Measurements from ENCODE around the gene TCF15.

The TCF15 gene

DNA sequence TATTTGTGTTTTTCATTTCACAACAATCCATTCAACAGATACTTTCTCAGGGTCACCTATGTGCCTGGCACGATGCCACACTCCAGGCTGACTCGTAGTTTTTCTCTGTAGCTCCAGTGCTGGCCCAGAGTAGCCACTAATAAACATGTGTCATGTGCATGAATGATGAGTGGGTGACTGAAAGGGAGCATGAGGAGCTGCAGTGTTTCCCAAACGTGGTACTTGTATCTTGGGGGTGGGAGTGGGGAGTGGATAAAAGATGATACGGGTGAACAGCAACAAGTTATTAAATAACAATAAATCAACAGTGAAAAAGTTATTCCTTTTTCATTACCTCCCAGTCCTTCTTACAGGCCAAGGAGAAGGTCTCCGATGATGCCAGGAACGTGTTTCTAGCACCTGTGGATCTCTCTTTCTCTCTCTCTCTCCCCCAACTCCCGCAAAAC is 25.8 kb upstream of the TCF15 start:
- no peak for DNase-seq (ENCODE audit: low read depth in 1 of 2, low spot score in 1 of 2)
- no peak for TF ChIP-seq JUND (IDR thresholded peaks at IDR 0.05; ENCODE audit: low read depth)
- in situ Hi-C loops (cut with HindIII; ENCODE audit: low pct_unique_long_range_greater_than_20kb, low sequenced_read_pairs) = no loop called here

DNA sequence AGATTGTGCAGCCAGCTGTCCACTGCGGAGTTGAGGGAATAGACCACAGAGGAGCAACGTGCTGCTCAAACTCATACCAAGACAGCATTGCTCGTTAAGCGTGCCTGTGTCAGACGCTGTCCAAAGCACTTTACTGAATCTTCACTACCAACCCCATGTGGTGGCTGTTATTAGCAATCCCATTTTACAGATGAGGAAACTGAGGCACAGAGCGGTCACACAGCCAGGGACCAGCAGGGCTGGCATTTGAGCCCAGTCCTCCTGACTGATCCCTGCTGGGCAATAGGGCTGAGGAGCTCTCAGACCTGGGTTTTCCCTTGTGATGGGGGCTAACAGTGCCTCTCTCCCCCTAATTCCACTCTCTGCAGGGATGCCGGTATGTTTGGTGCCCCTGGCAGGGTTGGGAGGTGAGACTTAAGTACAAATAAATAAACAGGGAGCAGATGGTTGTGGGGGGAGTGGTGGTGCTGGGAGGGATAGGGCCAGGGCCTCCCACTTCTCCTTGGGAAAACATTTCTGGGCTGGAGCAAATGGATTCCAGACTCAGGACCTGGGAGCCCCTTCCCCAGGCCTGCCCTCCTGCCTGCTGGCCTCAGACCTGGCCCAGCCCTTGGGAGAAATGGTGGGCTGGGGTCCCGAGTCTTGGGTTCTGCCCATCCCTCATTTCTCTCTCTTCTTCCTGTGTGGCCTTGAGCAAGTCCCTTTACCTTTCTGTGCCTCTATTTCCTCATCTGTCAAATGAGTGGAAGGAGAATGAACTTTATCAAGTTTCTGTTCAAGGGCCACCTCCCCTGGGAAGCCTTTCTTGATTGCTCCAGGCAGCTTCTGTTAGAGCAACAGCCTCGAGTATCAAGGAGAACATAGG is 25.2 kb upstream of the TCF15 start:
- no peak for DNase-seq (ENCODE audit: low read depth in 1 of 2, low spot score in 1 of 2)
- in situ Hi-C loops (cut with HindIII; ENCODE audit: low pct_unique_long_range_greater_than_20kb, low sequenced_read_pairs) = no loop called here
- no peak for TF ChIP-seq JUND (IDR thresholded peaks at IDR 0.05; ENCODE audit: low read depth)

DNA sequence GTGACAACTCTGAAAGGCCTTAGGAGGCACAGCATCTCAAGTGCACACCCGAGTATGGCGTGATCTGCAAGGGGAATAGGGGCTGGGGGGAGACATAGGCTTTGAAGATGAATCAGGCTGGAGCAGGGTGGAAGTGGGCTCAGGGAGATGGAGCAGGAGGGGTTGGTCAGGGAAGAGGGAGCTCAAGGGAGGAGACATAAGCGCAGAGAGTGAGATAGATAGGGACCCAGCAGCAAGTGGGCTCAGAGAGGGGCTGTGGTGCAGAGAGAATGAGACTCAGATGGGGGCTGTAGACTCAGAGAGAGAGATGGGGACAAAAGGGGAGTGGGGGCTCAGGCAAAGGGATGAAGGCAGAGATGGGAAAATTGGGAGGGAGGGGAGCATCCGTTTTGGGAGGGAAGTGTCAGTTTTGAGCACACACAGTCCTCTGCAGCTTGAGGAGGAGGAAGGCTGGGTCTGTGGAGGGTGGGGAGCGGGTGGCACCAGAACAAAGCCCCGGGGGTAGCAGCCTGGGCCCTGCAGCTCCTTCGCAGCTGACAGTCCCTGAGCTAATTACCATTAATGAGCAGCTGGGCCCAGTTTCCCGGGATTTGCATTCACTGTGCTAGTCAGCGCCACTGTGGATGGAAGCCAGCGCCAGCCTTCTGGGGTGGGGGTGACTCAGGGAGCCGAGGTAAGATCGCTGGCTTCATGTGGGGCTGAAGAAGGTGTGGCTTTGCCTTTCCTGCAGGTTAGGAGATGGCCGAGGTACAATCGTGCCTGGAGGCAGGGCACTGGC is 24.2 kb upstream of the TCF15 start:
- no peak for TF ChIP-seq JUND (IDR thresholded peaks at IDR 0.05; ENCODE audit: low read depth)
- in situ Hi-C loops (cut with HindIII; ENCODE audit: low pct_unique_long_range_greater_than_20kb, low sequenced_read_pairs) = no loop called here
- DNase-seq (ENCODE audit: low read depth in 1 of 2, low spot score in 1 of 2) = no peak

DNA sequence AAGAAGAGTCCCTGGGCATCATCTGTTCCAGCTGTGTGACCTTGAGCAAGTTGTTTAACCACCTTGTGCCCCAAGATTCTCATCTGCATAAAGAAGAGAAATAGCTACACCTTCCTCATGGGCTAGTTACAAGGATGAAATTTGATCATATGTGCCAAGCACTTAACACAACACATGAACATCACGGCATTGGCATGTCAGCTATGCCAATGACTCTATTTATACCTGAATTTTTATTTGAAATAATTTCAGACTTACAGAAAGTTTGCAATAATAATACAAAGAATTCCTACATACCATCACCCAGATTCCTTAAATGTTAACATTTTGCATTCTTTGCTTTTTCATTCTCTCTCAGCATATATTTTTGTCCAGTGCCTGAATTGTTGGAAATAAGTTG is 21.0 kb upstream of the TCF15 start:
- no peak for DNase-seq (ENCODE audit: low read depth in 1 of 2, low spot score in 1 of 2)
- TF ChIP-seq JUND (IDR thresholded peaks at IDR 0.05; ENCODE audit: low read depth) = no peak
- in situ Hi-C loops (cut with HindIII; ENCODE audit: low pct_unique_long_range_greater_than_20kb, low sequenced_read_pairs) = no loop called here

DNA sequence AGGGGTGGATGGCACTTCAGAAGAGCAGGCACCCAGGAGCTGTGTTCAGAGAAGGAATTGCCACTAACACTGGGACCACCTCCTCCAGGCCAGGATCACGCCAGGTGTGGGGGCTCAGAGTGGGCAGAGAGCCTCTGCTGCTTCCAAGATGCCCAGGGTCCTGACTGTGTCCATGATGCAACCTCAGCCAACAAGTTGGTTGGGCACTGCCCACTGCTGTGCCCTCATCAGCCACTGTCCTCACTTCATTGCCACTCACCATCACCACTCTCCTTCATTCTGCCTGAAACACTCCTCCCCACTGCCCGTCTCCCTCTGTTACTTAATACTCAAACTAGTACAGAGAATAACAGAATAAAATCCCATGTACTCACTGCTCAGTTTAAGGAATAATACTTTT is 16.5 kb upstream of the TCF15 start:
- no peak for DNase-seq (ENCODE audit: low read depth in 1 of 2, low spot score in 1 of 2)
- TF ChIP-seq JUND (IDR thresholded peaks at IDR 0.05; ENCODE audit: low read depth) = no peak
- in situ Hi-C loops (cut with HindIII; ENCODE audit: low pct_unique_long_range_greater_than_20kb, low sequenced_read_pairs) = no loop called here

DNA sequence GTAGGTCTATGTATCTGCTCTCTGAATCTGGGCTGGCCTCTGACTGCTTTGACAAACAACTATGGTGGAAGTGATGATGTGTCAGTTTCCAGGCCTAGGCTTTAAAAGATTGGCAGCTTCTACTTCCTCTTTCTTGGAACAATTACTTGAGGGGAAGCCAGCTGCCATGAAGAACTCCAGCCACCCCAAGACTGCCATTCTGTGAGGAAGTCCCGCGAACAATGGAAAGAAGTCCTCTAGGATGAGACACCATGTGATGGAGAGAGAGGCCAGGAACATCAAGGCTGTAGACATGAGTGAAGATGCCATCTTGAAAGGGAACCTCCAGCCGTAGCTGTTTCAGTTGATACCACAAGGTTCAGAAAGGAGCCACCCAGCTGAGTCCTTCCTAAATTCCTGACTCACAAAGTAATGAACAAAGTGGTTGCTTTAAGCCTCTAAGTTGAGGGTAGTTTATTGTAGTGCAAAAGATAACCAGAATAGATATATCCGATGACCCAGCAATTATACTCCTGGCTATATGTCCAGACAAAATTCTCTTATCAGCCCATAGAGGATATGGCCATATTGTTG is 15.3 kb upstream of the TCF15 start:
- no peak for TF ChIP-seq JUND (IDR thresholded peaks at IDR 0.05; ENCODE audit: low read depth)
- DNase-seq (ENCODE audit: low read depth in 1 of 2, low spot score in 1 of 2) = no peak
- in situ Hi-C loops (cut with HindIII; ENCODE audit: low pct_unique_long_range_greater_than_20kb, low sequenced_read_pairs) = no loop called here

DNA sequence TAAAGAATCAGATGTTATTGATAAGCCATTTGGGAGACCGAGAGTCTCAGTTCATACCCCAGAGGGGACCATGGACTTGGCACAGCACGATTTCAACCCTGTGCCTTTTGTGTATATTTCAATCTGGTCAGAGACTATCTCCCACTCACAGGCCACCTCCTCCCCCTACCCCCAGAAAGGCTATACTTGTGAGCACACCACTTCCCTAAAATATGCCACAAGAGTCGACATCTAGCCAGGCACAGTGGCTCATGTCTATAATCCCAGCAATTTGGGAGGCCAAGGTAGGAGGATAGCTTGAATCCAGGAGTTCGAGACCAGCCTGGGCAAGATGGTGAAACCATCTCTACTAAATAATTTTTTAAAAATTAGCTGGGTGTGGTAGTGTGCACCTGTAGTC is 13.6 kb upstream of the TCF15 start:
- TF ChIP-seq JUND (IDR thresholded peaks at IDR 0.05; ENCODE audit: low read depth) = no peak
- DNase-seq (ENCODE audit: low read depth in 1 of 2, low spot score in 1 of 2) = no peak
- in situ Hi-C loops (cut with HindIII; ENCODE audit: low pct_unique_long_range_greater_than_20kb, low sequenced_read_pairs) = no loop called here

DNA sequence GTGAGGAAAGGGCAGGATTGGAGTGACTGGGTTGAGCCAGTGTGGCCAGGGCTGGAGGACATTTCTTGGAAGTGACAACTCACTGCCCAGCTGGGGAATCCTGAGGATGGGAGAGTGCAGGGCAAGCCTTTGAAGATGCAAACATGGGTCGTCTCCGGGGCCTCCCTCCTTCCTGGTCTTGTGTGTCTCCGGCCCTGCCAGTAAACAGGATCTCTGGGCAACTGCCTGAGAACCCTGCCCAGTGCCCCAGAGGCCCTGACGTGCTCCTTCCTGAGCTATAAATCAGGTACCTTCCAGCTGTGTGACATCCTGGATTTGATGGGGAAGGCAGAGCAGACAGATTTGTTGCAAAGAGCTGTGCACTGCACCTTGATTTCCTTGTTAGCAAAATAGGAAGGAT is 12.9 kb upstream of the TCF15 start:
- no peak for TF ChIP-seq JUND (IDR thresholded peaks at IDR 0.05; ENCODE audit: low read depth)
- DNase-seq (ENCODE audit: low read depth in 1 of 2, low spot score in 1 of 2) = no peak
- in situ Hi-C loops (cut with HindIII; ENCODE audit: low pct_unique_long_range_greater_than_20kb, low sequenced_read_pairs) = no loop called here

DNA sequence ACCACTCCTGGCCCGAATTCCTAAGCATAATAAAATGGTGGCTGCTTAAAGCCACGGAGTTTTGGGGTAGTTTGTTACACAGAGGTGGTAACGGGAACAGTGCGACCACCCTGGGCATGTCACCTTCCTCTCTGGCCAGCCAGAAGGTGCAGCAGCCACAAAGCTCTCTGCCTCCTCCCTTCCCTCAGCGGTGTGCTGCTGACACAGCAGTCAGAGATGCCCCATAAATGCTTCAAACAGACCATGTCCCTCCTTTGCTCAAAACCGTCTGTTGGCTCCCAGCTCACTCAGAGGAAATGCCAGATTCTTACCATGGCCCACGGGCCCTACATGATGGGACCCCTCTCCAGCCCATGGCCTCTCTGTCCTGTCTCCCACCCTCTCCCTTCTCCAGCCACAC is 12.1 kb upstream of the TCF15 start:
- TF ChIP-seq JUND (IDR thresholded peaks at IDR 0.05; ENCODE audit: low read depth) = no peak
- DNase-seq (ENCODE audit: low read depth in 1 of 2, low spot score in 1 of 2) = no peak
- in situ Hi-C loops (cut with HindIII; ENCODE audit: low pct_unique_long_range_greater_than_20kb, low sequenced_read_pairs) = no loop called here

DNA sequence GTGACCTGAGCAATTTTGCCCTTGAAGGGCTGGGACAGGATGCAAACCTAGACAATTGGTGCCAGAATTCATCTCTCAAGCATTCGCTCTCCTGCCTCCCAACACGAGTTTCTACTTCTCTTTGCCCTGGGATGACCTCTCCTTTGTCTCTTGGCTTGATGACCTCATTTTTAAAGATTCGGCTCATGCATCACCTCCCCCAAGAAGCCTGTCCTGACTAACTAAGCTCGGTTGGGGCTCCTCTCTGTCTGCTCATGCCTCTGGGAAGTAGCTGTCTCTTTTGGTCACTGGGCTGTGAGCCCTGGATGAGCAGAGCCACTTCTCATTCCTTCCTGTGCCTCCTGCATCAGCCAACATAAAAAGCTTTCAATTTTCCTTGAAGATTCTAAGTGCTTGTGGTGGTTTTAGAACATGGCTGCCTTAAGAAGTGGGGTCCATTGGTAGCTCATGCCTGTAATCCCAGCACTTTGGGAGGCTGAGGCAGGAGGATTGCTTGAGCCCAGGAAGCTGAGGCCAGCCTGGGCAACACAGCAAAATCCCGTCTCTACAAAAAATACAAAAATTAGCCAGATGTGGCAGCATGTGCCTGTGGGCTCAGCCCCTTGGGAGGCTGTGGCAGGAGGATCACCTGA is 11.1 kb upstream of the TCF15 start:
- no peak for DNase-seq (ENCODE audit: low read depth in 1 of 2, low spot score in 1 of 2)
- no peak for TF ChIP-seq JUND (IDR thresholded peaks at IDR 0.05; ENCODE audit: low read depth)
- in situ Hi-C loops (cut with HindIII; ENCODE audit: low pct_unique_long_range_greater_than_20kb, low sequenced_read_pairs) = no loop called here

DNA sequence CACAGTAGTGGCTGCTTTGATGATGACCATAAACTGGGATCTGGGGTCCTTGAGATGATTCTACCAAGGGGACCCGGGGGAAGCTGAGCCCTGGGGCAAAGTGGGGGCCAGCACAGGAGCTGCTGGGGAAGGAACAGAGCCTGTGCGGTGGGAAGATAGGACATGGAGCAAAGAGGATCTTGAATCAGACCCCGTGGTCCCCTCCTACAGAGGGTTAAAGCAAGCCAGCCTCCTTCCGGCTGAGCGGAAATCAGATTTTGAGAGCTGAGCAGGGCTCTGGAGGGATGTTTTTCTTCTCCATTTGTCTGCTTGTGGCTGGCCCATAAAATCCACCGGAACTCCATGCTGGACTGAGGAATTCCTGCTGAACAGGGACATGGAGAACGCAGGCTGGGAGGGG is 10.1 kb upstream of the TCF15 start:
- in situ Hi-C loops (cut with HindIII; ENCODE audit: low pct_unique_long_range_greater_than_20kb, low sequenced_read_pairs) = no loop called here
- DNase-seq (ENCODE audit: low read depth in 1 of 2, low spot score in 1 of 2) = no peak
- no peak for TF ChIP-seq JUND (IDR thresholded peaks at IDR 0.05; ENCODE audit: low read depth)

DNA sequence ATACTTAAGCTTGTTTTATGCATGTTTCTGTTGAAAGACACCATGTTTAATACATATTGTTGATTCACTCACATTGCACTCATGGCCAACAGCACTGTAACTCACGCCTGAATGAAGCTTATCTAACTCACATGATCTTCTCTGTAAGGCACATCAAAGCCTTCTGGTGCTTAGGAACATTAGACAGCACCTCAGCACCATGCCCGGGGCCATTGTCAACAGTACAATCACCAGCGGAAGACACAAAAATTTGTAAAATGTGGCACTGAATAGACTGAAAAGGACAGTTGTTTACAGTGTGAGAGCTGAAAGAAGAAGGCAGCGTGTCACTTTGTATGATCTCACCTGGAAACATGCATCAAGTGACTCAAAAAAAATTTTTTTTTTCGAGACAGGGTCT is 8.9 kb upstream of the TCF15 start:
- in situ Hi-C loops (cut with HindIII; ENCODE audit: low pct_unique_long_range_greater_than_20kb, low sequenced_read_pairs) = no loop called here
- peak in 1 of 2 experiments; percentile 27 for DNase-seq (ENCODE audit: low read depth in 1 of 2, low spot score in 1 of 2)
- TF ChIP-seq JUND (IDR thresholded peaks at IDR 0.05; ENCODE audit: low read depth) = no peak
